ENCODE data around the gene CMTM1.

Gene CMTM1

DNA sequence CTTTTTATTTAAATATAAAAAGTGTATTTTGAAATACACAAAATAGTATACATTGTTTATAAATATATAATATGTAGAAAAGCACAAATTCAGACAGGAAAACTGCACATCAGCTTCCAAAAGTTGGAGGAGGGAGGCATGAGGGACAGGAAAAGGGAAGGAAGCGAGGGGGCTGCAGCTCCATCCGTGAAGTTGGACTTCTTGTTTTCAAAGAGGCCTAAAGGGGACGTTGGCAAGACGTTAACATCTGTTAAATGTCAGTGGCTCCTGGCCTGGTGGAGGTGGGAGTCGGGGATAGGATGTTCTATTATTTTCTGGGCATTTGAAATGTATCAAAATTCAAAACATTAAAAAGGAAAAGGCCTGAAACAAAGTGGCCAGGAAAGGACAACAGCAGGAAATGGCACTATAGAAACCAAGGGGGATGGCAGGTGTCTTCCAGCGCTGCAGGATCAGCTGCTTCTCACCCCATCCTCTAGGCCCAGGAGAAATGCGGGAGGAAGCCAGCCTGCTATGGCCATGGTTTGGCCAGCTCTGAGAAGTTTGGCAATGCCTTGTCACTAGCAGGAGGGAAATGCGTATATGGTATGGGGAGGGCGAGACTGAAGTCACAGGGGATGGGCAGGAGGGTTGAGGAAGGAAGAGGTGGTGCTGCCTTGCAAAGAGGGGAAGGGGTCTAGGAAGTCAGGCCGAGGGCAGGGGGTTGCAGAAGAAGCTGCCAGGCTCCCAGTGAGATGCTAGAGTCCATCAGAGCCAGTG lies 19.4 kb downstream of the CMTM1 start:
- Histone ChIP-seq H3K36me3 (replicated peaks; ENCODE audit: insufficient read depth, low read length) (no peaks in the 10 kb centered on the region), H3K27me3 (replicated peaks; ENCODE audit: insufficient read depth, low read length) (no peaks in the 10 kb centered on the region), H3F3A (ENCODE audit: insufficient read depth, low read length) (no peaks in the 10 kb centered on the region; the same call in 1 of the 2 replicates), H3K79me2 (ENCODE audit: low read length) (no peaks in the 10 kb centered on the region), H3K9ac (ENCODE audit: low read length) (no peak overlapping the region), H3K9me3 (replicated peaks; ENCODE audit: insufficient read depth, low read length) (no peaks in the 10 kb centered on the region), H4K20me1 (ENCODE audit: insufficient read depth, low read length) (no peaks in the 10 kb centered on the region), H3K4me2 (ENCODE audit: low read depth, low read length) (no peak overlapping the region), H3K27ac (ENCODE audit: low read length) (no peak overlapping the region), H2AFZ (ENCODE audit: low read length) (no peak overlapping the region), H3K4me3 (ENCODE audit: low read length) (no peak overlapping the region), H3K9me2 (replicated peaks; ENCODE audit: insufficient read depth, low read length) (no peaks in the 10 kb centered on the region), H3K4me1 (ENCODE audit: low read length) (no peaks in the 10 kb centered on the region)
- TF ChIP-seq EZH2 (optimal IDR thresholded peaks at IDR 0.05; ENCODE audit: low read depth, low read length) = no peak
- no peak for TF ChIP-seq EZH2phosphoT487 (IDR thresholded peaks at IDR 0.05; ENCODE audit: low read length)
- TF ChIP-seq CTCF (IDR thresholded peaks at IDR 0.05; ENCODE audit: low read length) = no peak
- DNase-seq = no peak

- Histone ChIP-seq H3K4me2 (ENCODE audit: low read depth, low read length) (no peak overlapping the region), H3K4me1 (ENCODE audit: low read length) (no peaks in the 10 kb centered on the region), H2AFZ (ENCODE audit: low read length) (no peak overlapping the region)
Measured at GRCh38 chr16:66587881-66588600, 21.8 kb downstream of the CMTM1 start.

GRCh38 chr16:66588981-66589713 lies 22.9 kb downstream of the CMTM1 start:
- Histone ChIP-seq H3F3A (ENCODE audit: insufficient read depth, low read length) (no peaks in the 10 kb centered on the region; the same call in 1 of the 2 replicates), H3K9ac (ENCODE audit: low read length) (no peak overlapping the region), H2AFZ (ENCODE audit: low read length) (no peak overlapping the region), H3K36me3 (replicated peaks; ENCODE audit: insufficient read depth, low read length) (no peaks in the 10 kb centered on the region), H3K27me3 (replicated peaks; ENCODE audit: insufficient read depth, low read length) (no peaks in the 10 kb centered on the region), H3K9me2 (replicated peaks; ENCODE audit: insufficient read depth, low read length) (no peaks in the 10 kb centered on the region), H3K4me1 (ENCODE audit: low read length) (no peaks in the 10 kb centered on the region), H3K27ac (ENCODE audit: low read length) (no peak overlapping the region), H3K79me2 (ENCODE audit: low read length) (no peaks in the 10 kb centered on the region), H3K4me3 (ENCODE audit: low read length) (no peak overlapping the region), H4K20me1 (ENCODE audit: insufficient read depth, low read length) (no peaks in the 10 kb centered on the region), H3K9me3 (replicated peaks; ENCODE audit: insufficient read depth, low read length) (no peaks in the 10 kb centered on the region), H3K4me2 (ENCODE audit: low read depth, low read length) (no peak overlapping the region)
- peak; percentile 59 for TF ChIP-seq CTCF (IDR thresholded peaks at IDR 0.05; ENCODE audit: low read length)
- no peak for TF ChIP-seq EZH2phosphoT487 (IDR thresholded peaks at IDR 0.05; ENCODE audit: low read length)
- DNase-seq = peak; percentile 55

More at GRCh38 chr16:66587881-66588600, 21.8 kb downstream of the CMTM1 start:
- no peak overlapping the region for H3K27ac ChIP-seq (ENCODE audit: low read length)
- no peaks in the 10 kb centered on the region for H3K36me3 ChIP-seq (replicated peaks; ENCODE audit: insufficient read depth, low read length)
- H3K4me3 ChIP-seq (ENCODE audit: low read length) = no peak overlapping the region
- H3K9ac ChIP-seq (ENCODE audit: low read length) = no peak overlapping the region
- H3K9me3 ChIP-seq (replicated peaks; ENCODE audit: insufficient read depth, low read length) = no peaks in the 10 kb centered on the region
- TF ChIP-seq CTCF (IDR thresholded peaks at IDR 0.05; ENCODE audit: low read length) = no peak
- TF ChIP-seq EZH2 (optimal IDR thresholded peaks at IDR 0.05; ENCODE audit: low read depth, low read length) = no peak
- TF ChIP-seq EZH2phosphoT487 (IDR thresholded peaks at IDR 0.05; ENCODE audit: low read length) = no peak
- H3F3A ChIP-seq (ENCODE audit: insufficient read depth, low read length) = no peaks in the 10 kb centered on the region; the same call in 1 of the 2 replicates
- no peak for DNase-seq
- no peaks in the 10 kb centered on the region for H3K79me2 ChIP-seq (ENCODE audit: low read length)
- no peaks in the 10 kb centered on the region for H3K9me2 ChIP-seq (replicated peaks; ENCODE audit: insufficient read depth, low read length)
- no peaks in the 10 kb centered on the region for H3K27me3 ChIP-seq (replicated peaks; ENCODE audit: insufficient read depth, low read length)
- no peaks in the 10 kb centered on the region for H4K20me1 ChIP-seq (ENCODE audit: insufficient read depth, low read length)
